HG03378 (cell line): Measurements from ENCODE around the gene ITGA2B.
"Not testable (repeated sequence)": the region's sequence is repeated elsewhere in the genome, so short reads cannot be mapped to it uniquely, and the experiment has no call there.

ENCODE experiments used
- ATAC-seq: cut with Tn5 transposase; IDR thresholded peaks from one replicate; pipeline ENCODE4 v1.9.1; 2021; ENCODE audit warnings: mild to moderate bottlenecking, moderate library complexity; ENCODE audit not compliant: unreplicated experiment

The ITGA2B gene

DNA sequence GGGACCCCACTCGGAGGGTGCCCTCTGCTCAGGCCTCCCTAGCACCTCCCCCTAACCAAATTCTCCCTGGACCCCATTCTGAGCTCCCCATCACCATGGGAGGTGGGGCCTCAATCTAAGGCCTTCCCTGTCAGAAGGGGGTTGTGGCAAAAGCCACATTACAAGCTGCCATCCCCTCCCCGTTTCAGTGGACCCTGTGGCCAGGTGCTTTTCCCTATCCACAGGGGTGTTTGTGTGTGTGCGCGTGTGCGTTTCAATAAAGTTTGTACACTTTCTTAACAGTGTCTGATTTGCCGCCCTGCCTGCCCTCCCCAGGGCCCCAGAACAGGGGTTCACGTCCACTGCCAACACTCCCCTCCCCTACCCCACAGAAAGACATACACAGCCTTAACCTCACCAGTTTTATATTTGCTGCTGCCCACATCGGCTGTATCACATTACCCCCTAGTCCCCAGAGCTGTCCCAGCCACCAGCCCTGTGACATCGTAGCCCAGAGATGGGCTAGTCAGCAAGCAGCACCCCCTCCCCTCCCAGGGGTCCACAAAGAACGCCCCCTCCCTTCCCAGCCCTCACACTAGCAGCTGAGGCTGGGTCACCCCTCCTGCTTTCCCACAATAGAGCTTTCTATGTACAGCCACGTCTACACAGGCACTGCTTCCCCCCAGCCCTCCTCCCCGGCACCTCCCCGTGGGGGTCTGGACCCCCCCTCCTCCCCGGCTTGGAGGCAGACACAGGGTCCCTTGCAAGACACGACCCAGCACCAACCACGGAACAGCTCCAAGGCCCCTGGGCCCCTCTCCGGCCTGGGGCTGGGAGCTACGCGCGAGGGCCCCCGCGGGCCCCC is 36.4 kb downstream of the ITGA2B start:
- ATAC-seq, result no peak

GRCh38 chr17:44351961-44352827 is 37.3 kb downstream of the ITGA2B start:
- ATAC-seq, result no peak

DNA sequence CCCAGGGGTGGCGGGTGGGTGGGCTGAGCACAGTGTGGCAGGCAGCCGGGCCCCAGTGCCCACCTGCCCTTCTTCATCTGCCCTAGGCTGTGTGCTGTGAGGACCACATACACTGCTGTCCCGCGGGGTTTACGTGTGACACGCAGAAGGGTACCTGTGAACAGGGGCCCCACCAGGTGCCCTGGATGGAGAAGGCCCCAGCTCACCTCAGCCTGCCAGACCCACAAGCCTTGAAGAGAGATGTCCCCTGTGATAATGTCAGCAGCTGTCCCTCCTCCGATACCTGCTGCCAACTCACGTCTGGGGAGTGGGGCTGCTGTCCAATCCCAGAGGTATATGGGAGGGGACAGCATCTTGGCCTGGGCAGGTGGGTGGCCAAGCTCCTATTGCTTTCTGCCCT is 38.0 kb downstream of the ITGA2B start:
- ATAC-seq, result no peak

GRCh38 chr17:44350733-44351226 is 38.7 kb downstream of the ITGA2B start:
- ATAC-seq, result no peak

DNA sequence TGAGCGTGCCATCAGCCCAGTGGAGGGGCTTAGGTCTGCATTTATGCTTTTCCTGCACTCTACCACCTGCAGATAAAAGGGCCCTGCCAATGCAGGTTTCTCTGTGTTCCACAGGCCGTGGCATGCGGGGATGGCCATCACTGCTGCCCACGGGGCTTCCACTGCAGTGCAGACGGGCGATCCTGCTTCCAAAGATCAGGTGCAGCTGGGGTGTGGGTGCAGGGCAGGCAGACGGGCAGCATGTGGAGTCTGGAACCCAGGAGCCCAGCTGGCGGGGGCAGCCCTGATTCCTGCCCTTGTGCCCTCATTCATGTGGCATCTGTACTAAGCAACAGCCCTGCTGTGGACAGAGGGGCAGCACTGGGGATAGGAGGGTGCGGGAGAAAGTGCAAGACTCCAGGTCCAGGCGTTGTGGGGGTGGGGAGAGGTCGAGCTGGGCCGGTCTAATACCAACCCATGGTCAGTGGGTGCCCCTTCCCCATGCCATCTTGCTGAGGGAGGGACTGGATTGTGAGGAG is 39.8 kb downstream of the ITGA2B start:
- ATAC-seq, result no peak

DNA sequence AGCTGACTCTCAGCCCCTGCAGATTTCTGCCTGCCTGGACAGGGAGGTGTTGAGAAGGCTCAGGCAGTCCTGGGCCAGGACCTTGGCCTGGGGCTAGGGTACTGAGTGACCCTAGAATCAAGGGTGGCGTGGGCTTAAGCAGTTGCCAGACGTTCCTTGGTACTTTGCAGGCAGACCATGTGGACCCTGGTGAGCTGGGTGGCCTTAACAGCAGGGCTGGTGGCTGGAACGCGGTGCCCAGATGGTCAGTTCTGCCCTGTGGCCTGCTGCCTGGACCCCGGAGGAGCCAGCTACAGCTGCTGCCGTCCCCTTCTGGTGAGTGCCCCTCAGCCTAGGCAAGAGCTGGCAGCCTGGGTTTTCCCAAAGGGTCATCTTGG is 40.5 kb downstream of the ITGA2B start:
- no peak for ATAC-seq

DNA sequence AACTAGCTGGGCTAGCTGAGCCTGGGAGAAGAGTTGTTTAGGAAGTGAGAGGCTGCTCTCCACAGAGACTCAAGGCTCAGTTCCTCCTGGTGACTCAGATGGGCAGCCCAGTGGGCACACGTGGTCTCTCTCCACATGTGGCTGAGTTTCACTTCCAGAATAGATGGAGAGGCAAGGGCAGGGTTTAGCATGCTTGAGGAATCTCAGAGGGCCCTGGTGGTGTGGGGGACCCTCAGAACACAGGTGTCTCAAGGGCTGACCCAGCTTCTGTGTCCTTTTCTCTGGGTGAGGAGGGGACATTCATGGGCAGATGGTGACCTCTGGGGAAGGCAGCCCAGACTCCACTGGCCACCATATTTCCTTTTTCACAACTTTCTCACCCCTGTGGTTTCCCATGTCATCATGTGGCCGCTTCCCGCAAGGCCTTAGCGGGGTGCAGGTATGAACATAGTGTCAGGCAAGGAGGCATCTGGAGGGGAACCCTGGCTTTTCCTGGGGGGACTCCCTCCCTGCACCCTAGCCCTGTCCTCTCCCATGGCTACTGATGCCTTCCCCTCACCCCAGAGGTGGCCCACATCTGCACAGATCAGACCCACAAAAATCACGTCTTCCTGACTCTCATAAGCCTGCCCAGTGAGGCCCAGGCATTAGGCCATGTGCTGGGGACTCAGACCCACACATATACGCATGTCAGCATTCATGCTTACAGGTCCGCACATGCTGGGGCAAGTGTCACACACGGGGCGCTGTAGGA is 41.0 kb downstream of the ITGA2B start:
- peak; percentile 58 for ATAC-seq

DNA sequence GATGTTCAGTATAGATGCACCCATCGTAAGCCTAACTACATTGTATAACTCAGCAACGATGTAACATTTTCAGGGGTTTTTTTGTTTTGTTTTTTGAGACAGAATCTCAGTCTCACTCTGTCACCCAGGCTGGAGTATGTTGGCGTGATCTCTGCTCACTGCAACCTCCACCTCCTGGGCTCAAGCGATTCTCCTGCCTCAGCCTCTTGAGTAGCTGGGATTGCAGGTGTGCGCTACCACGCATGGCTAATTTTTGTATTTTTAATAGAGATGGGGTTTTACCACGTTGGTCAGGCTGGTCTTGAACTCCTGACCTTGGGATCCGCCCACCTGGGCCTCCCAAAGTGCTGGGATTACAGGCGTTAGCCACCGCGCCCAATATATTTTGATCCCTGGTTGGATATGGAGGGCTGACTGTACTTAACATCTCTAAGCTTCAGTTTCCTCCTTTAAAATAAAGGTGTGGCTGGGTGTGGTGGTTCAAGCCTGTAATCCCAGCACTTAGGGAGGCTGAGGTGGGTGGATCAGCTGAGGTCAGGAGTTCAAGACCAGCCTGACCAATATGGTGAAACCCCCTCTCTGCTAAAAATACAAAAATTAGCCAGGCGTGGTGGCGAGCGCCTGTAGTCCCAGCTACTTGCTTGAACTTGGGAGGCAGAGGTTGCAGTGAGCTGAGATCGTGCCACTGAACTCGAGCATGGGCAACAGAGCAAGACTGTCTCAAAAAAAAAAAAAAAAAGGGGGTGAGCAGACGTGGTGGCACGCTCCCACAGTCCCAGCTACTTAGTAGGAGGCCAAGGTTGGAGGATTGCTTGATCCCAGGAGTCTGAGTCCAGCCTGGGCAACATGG is 42.0 kb downstream of the ITGA2B start:
- not testable (repeated sequence) for ATAC-seq

DNA sequence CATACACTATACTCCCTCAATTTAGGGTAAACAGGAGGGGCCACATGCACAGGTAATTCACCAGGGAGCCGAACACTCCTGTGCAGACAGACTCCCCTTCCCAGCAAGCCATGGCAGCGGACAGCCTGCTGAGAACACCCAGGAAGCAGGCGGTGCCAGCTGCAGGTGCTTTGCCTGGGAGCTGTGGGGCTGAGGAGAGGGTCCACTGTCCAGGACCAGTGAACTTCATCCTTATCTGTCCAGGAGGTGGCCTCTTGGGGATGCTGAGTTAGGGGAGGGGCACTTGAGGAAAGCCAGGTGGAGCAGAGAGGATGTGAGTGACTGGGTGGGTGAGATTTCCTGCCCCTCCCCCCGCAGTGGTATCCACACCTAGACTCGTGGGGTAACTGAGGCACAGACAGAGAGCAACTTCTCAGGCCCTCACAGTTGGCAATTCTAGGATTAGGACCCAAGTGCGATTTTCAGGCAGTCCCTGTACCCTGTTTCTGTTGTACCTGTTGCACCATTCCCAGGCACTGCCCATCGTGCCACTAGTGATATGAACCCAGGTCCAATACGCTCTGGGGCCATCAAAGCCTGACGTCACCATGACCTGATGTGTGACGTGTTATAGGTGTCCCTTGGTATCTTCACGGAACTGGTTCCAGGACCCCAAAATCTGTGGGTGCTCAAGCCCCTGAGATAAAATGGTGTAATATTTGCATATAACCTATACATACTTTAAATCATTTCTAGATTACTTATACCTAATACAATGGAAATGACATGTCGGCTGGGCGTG is 43.2 kb downstream of the ITGA2B start:
- ATAC-seq, result no peak

DNA sequence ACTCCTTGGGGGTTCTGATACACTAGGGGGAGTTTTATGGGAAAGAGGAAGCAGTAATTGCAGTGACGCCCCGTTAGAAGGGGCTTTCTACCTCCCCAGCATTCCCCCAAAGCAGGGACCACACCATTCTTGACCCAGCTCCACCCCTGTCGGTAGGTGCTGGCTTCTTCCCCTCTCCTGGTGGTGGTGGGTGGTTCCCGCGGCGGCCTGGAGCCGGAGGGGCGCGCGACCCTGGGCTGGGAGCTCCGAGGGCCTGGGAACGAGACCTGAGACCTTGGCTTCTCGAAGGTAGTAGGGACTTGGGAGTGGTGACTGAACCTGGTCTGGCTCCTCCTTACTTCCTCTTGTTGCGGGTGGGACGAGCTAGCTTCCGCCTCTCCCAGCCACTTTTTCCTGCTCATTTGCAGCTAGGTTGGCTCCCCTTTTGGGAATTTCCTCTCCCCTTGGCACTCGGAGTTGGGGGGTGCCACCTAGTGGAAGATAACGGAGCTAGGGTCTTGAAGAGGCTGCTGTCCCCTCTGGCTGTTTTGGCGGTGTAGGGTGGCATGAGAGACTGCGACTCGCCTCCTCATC is 43.9 kb downstream of the ITGA2B start:
- ATAC-seq, result no peak

- peak; percentile 48 for ATAC-seq
Observed at GRCh38 chr17:44344939-44345453, 44.5 kb downstream of the ITGA2B start, which contains the start of gene GRN. Gene GRN, plus strand, starts transcription at chr17:44345302. Its CDS starts 3,863 bp downstream, at chr17:44349165.

DNA sequence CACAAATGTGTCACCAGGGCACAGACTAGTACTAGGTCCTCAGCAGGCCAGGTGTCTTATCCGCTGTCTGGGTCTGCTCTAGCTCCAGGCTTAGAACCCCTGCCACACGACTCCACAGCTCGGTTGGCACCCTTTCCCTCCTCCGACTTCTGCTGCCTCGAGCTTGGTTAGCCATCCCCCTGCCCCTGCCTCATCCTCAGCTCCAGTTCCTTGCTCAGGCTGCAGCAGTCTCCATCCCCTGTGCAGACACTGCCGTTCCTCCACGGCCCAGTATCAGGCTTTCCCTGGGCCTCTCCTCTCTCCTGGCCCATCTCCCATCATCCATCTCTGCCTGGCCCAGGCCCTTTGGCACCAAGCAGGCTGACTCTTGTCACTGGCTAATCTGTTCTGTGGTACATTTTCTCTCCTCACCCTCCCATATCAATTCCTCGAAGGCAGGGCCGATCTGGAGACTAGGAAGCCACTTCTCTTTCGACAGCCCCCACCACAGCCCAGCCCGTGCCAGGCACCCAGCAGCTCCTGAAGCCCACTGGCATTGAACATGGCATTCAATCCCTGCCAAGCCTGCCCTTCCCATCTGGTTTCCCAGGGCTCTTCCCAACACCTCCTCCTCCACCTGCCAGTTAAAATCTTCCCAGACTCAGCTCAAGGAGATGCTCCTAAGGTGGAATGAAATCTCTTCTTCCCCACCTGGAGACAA is 45.8 kb downstream of the ITGA2B start:
- ATAC-seq, result no peak

- ATAC-seq, result not testable (repeated sequence)
Observed at GRCh38 chr17:44340553-44340952, 48.9 kb downstream of the ITGA2B start.

DNA sequence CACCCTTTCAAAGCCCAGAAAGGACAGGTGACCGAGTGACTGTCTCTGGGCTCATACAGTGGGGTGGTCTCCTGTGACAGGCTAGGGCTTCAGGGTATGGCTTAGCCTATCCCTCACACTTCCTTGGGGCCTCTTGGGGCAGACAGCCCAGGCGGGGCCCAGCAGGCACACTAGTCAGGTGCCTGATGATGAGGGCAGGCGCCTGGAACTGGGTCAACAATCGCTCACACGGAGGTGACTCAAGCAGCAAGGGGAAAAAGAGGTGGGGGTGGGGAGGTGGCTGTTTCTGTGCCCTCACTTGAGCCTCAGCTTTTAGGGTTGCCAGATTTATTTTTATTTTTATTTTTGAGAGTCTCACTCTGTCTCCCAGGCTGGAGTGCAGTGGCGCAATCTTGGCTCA is 50.7 kb downstream of the ITGA2B start:
- no peak for ATAC-seq

- no peak for ATAC-seq
Observed at GRCh38 chr17:44335968-44336367, 53.5 kb downstream of the ITGA2B start.

GRCh38 chr17:44335564-44335963 is 53.9 kb downstream of the ITGA2B start:
- no peak for ATAC-seq

GRCh38 chr17:44334727-44335126 is 54.7 kb downstream of the ITGA2B start:
- ATAC-seq, result no peak

- no peak for ATAC-seq
Observed at GRCh38 chr17:44334315-44334714, 55.1 kb downstream of the ITGA2B start.
